Body of pancreas (tissue), 4 donors: ENCODE measurements around the gene ATAD3B.
"Not testable (repeated sequence)": the region's sequence is repeated elsewhere in the genome, so short reads cannot be mapped to it uniquely, and the experiment has no call there.

ENCODE experiments used
- POLR2A ChIP-seq, 3 donors: fragments of 450-650 bp; IDR thresholded peaks; one replicate each; pipeline ENCODE4 v1.6.1; 2016; ENCODE audit warnings: antibody characterized with exemption in 3 of 3, mild to moderate bottlenecking in 2 of 3
- TF ChIP-seq, protein P1 (sequence below), 7 experiments: fragments of 450-650 bp in 4 of 7; fragments of 200-600 bp in 3 of 7; sonication (generic) in 3 of 7; IDR thresholded peaks; one replicate each; pipeline ENCODE4 v1.5.1; 2016 to 2019; ENCODE audit warnings: antibody characterized with exemption in 7 of 7

DNA sequence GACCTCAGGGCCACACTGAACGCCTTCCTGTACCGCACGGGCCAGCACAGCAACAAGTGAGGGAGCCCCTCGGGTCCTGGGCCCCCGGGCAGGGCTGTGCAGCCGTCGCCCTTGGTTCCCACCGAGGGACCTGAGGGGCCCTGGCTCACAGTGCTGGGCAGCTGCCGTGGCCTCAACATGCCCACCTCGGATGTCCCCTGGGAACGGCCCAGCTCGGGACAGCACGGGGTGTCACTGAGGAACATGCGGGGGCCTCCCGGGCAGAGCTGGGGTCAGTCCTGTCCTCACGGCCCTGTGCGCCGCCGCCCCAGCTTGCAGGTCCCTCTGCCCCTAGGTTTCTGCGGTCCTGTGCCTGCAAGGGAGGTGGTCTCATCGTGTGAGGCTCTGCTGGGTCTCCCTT lies 54.9 kb downstream of the ATAD3B start:
- TF ChIP-seq POLR2A (IDR thresholded peaks at IDR 0.05): not testable (repeated sequence)
- TF ChIP-seq, protein P1, sequence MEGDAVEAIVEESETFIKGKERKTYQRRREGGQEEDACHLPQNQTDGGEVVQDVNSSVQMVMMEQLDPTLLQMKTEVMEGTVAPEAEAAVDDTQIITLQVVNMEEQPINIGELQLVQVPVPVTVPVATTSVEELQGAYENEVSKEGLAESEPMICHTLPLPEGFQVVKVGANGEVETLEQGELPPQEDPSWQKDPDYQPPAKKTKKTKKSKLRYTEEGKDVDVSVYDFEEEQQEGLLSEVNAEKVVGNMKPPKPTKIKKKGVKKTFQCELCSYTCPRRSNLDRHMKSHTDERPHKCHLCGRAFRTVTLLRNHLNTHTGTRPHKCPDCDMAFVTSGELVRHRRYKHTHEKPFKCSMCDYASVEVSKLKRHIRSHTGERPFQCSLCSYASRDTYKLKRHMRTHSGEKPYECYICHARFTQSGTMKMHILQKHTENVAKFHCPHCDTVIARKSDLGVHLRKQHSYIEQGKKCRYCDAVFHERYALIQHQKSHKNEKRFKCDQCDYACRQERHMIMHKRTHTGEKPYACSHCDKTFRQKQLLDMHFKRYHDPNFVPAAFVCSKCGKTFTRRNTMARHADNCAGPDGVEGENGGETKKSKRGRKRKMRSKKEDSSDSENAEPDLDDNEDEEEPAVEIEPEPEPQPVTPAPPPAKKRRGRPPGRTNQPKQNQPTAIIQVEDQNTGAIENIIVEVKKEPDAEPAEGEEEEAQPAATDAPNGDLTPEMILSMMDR (IDR thresholded peaks at IDR 0.05): not testable (repeated sequence)
